GM12872 (cell line): ENCODE data around the gene INPP4B.

Experiments
- CTCF ChIP-seq: IDR thresholded peaks from 3 replicates; pipeline ENCODE4 v1.5.1; 2011; ENCODE audit warnings: low read depth, mild to moderate bottlenecking, low read length, moderate library complexity; ENCODE audit not compliant: insufficient read depth

Gene INPP4B

DNA sequence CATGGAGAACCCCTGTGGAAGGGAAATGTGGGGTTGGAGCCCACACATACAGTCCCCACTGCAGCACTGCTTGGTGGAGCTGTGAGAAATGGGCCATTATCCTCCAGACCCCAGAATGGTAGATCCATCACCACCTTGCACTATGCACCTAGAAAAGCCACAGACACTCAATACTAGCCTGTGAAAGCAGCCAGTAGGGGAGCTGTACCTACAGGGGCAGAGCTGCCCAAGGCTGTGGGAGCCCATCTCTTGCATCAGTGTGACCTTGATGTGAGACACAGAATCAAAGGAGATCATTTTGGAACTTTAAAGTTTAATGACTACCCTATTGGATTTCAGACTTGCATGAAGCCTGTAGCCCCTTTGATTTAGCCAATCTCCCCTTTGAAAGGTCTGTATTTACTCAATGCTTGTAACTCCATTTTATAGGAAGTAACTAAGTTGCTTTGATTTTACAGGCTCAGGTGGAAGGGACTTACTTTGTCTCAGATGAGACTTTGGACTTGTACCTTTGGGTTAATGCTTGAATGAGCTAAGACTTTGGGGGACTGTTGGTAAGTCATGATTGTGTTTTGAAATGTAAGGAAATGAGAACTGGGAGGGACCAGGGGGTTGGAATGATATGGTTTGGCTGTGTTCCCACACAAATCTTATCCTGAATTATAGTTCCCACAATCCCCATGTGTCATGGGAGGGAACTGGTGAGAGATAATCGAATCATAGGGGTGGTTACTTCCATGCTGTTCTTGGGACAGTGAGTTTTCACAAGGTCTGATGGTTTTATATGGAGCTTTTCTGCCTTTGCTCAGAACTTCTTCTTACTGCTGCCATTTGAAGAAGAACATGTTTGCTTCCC is 352.6 kb downstream of the INPP4B start:
- no peak for TF ChIP-seq CTCF

DNA sequence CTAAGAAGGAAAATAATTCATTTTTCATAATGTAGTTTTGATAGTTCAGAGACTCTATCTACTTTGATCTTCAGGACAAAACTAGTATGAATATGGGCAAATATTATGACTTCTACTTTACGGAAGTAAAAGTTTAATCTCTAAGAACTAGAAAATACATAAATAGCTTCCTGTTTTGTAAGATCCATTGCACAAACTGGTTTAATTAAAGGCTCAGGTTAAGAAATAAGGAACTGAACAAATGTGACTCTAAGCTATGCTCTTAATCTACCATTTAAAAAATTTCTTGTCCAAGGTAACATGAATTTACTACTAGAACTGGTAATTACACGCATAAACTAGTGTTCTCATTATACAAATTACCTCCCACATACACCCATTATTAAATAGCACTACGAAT is 360.6 kb downstream of the INPP4B start:
- TF ChIP-seq CTCF = no peak

DNA sequence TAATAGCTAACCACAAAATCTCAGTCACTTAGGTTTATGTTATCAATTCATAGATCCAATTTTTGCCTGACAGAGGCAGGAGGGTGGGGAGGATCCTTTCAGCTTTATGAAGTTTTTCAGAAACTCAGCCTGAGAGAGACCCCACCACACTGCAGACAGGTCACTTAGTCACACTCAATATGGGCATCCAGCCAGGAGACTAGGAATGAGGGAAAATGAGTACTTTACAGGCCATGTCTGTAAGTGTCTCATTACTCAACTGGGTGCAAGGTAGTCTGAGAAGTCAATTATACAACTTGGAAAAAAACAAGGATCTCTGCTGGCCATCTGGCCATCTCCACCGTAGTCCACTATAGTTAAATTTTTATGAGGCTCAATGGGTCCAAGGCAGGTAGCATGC is 365.9 kb downstream of the INPP4B start:
- no peak for TF ChIP-seq CTCF

- TF ChIP-seq CTCF = no peak
Measured at GRCh38 chr4:142475663-142476062, 370.4 kb downstream of the INPP4B start.

DNA sequence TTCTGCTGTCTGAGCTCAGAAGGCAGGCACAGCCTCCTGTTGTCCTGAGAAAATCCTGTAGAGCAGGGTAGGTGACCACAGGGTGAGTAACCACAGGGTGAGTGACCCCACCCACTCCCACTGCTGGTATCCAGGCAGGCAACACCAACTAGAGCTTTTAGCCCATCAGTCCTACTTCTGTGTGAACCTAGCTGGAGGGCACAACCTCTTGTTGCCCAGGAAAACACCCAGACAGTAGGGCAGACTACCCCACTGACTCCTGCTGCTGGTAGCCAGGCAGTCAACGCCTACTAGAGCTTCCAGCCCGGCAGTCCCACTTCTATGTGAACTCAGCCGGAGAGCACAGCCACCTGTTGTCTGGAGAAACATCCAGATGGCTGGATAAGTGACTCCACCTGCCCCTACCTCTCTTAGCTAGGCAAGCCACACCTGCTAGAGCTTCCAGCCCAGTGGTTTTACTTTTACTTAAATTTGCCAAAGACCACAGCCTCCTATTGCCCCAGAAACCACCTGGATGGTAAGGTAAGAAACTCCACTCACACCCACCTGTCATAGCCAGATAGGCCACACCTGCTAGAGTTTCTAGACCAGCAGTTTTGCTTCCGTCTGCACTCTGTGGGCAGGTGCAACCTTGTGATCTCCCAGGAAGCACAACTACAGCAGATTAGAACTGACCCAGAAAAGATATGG is 371.6 kb downstream of the INPP4B start:
- no peak for TF ChIP-seq CTCF

- no peak for TF ChIP-seq CTCF
Measured at GRCh38 chr4:142473960-142474338, 372.2 kb downstream of the INPP4B start.

- TF ChIP-seq CTCF = no peak
Measured at GRCh38 chr4:142473218-142473959, 372.7 kb downstream of the INPP4B start.
